ENCODE data around the gene BRD1.

DNA sequence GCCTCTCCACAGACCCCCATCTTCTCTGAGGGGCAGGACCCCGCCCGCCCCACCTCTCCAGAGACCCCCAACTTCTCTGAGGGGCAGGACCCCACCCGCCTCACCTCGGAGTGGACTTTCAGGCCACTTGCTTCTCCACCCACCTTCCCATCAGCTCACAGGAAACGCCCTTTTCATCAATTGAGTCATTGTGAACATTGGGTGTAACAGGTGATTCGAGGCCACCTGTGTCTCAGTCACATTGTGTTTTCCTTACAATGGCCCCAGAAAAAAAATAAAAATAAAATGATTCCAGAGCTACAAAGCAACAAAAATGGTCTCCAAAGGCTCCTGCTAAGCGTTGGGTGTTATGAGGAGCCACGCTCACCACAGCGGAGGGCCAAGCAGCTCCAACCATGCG lies 36.0 kb downstream of the BRD1 start:
- TF ChIP-seq, protein P1, sequence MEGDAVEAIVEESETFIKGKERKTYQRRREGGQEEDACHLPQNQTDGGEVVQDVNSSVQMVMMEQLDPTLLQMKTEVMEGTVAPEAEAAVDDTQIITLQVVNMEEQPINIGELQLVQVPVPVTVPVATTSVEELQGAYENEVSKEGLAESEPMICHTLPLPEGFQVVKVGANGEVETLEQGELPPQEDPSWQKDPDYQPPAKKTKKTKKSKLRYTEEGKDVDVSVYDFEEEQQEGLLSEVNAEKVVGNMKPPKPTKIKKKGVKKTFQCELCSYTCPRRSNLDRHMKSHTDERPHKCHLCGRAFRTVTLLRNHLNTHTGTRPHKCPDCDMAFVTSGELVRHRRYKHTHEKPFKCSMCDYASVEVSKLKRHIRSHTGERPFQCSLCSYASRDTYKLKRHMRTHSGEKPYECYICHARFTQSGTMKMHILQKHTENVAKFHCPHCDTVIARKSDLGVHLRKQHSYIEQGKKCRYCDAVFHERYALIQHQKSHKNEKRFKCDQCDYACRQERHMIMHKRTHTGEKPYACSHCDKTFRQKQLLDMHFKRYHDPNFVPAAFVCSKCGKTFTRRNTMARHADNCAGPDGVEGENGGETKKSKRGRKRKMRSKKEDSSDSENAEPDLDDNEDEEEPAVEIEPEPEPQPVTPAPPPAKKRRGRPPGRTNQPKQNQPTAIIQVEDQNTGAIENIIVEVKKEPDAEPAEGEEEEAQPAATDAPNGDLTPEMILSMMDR (IDR thresholded peaks at IDR 0.05) = no peak
- TF ChIP-seq POLR2A (IDR thresholded peaks at IDR 0.05) = no peak
